Measurements from ENCODE around the gene ARRB1. TPM values are rescaled to one million over a fixed set of nuclear protein-coding genes. Genes with fewer than 3 reads are reported as not detected.

Gene ARRB1
- total RNA-seq, 1 donor: 14.5 TPM

DNA sequence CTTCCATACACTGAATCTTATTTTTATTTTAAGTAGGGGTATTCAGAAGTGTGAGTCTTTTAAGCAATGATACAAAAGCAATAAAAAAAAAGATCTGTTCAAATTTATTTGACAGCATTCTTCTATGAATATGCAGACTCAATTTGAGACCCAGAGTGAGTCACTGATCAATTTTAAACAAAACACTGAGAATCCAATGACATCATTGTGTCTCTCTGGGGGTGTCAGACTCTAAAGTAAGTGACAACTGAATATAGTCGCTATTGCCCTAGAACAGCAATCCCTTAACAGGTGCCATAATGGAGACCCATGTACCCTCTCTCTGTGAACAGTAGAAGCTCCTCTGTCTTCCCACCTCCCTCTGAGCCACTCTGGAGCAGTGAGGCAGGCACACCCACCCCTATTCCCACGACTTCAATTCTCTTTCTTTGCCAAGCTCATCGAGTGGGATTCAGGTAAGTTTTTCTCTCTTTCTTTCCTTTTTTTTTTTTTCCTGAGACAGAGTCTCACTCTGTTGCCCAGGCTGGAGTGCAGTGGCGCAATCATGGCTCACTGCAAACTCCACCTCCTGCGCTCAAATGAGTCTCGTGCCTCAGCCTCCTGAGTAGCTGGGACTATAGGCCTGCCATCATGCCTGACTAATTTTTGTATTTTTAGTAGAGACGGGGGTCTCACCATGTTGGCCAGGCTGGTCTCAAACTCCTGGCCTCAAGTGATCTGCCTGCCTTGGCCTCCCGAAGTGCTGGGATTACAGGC lies 42.8 kb upstream of the ARRB1 start:
- Histone ChIP-seq H3K4me2 (ENCODE audit: insufficient read depth, low read length) (no peak overlapping the region), H3K79me2 (ENCODE audit: insufficient read depth, low read length) (no peaks in the 10 kb centered on the region), H3K4me1 (ENCODE audit: insufficient read depth, low read length) (peaks cover 2% of the 10 kb centered on the region), H3K36me3 (ENCODE audit: insufficient read depth, low read length) (no peaks in the 10 kb centered on the region), H4K20me1 (ENCODE audit: insufficient read depth, low read length) (no peaks in the 10 kb centered on the region), H3K4me3 (ENCODE audit: insufficient read depth, low read length) (no peak overlapping the region), H2AFZ (ENCODE audit: low read length) (no peak overlapping the region), H3K27ac (ENCODE audit: low read depth, low read length) (no peak overlapping the region), H3K9me3 (ENCODE audit: low read depth, low read length) (no peaks in the 10 kb centered on the region), H3K27me3 (ENCODE audit: insufficient read depth, low read length) (no peaks in the 10 kb centered on the region)
- DNase-seq (ENCODE audit: insufficient read length, low spot score, missing footprints): no peak
- TF ChIP-seq, protein P1, sequence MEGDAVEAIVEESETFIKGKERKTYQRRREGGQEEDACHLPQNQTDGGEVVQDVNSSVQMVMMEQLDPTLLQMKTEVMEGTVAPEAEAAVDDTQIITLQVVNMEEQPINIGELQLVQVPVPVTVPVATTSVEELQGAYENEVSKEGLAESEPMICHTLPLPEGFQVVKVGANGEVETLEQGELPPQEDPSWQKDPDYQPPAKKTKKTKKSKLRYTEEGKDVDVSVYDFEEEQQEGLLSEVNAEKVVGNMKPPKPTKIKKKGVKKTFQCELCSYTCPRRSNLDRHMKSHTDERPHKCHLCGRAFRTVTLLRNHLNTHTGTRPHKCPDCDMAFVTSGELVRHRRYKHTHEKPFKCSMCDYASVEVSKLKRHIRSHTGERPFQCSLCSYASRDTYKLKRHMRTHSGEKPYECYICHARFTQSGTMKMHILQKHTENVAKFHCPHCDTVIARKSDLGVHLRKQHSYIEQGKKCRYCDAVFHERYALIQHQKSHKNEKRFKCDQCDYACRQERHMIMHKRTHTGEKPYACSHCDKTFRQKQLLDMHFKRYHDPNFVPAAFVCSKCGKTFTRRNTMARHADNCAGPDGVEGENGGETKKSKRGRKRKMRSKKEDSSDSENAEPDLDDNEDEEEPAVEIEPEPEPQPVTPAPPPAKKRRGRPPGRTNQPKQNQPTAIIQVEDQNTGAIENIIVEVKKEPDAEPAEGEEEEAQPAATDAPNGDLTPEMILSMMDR (IDR thresholded peaks at IDR 0.05; ENCODE audit: extremely low read depth, low read depth, low read length): no peak

DNA sequence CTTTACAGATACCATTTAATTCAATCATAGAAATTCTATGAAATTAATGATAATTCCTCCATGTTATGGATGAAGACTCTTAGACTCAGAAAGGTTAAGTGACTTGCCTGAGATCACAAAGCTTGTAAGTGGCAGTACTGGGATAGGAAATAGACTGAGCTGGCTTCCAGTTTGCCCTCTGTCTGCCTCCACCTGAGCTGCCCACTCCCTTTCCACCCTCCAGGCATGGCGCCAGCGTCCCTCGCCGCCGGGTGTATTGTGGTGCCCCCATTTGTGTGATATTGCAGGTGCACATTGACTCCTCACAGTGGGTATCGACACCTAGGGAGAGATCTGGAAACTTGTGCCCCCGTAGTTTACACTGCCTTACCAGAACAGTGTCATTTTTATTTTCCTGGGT lies 38.5 kb upstream of the ARRB1 start:
- Histone ChIP-seq H3K27me3 (ENCODE audit: insufficient read depth, low read length) (no peaks in the 10 kb centered on the region), H4K20me1 (ENCODE audit: insufficient read depth, low read length) (no peaks in the 10 kb centered on the region), H3K4me3 (ENCODE audit: insufficient read depth, low read length) (no peak overlapping the region), H3K4me1 (ENCODE audit: insufficient read depth, low read length) (peaks cover 16% of the 10 kb centered on the region), H3K9me3 (ENCODE audit: low read depth, low read length) (no peaks in the 10 kb centered on the region), H3K27ac (ENCODE audit: low read depth, low read length) (no peak overlapping the region), H3K79me2 (ENCODE audit: insufficient read depth, low read length) (no peaks in the 10 kb centered on the region), H3K36me3 (ENCODE audit: insufficient read depth, low read length) (no peaks in the 10 kb centered on the region), H3K4me2 (ENCODE audit: insufficient read depth, low read length) (no peak overlapping the region), H2AFZ (ENCODE audit: low read length) (no peak overlapping the region)
- TF ChIP-seq, protein P1 (IDR thresholded peaks at IDR 0.05; ENCODE audit: extremely low read depth, low read depth, low read length): no peak
- DNase-seq (ENCODE audit: insufficient read length, low spot score, missing footprints): no peak

DNA sequence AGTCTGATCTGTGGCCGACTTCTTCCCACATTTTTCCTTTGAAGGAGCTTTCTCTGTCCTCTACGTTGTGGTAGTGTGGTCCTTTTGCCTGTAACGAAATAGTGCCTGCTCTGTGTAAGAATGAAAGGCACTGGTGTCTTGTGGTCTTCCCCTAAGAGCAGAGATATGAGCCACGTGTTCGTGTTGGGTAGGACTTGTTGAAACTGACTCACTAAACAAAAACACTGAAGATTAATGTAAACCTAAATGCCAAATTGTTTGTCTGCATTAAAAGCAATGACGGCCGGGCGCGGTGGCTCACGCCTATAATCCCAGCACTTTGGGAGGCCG lies 37.8 kb upstream of the ARRB1 start:
- no peak overlapping the region for H3K4me3 ChIP-seq (ENCODE audit: insufficient read depth, low read length)
- no peaks in the 10 kb centered on the region for H3K36me3 ChIP-seq (ENCODE audit: insufficient read depth, low read length)
- H3K4me2 ChIP-seq (ENCODE audit: insufficient read depth, low read length): no peak overlapping the region
- TF ChIP-seq, protein P1 (IDR thresholded peaks at IDR 0.05; ENCODE audit: extremely low read depth, low read depth, low read length): no peak
- no peaks in the 10 kb centered on the region for H3K9me3 ChIP-seq (ENCODE audit: low read depth, low read length)
- H3K79me2 ChIP-seq (ENCODE audit: insufficient read depth, low read length): no peaks in the 10 kb centered on the region
- peak overlapping the region; percentile 44 for H2AFZ ChIP-seq (ENCODE audit: low read length)
- no peaks in the 10 kb centered on the region for H3K27me3 ChIP-seq (ENCODE audit: insufficient read depth, low read length)
- no peaks in the 10 kb centered on the region for H4K20me1 ChIP-seq (ENCODE audit: insufficient read depth, low read length)
- no peak for DNase-seq (ENCODE audit: insufficient read length, low spot score, missing footprints)
- no peak overlapping the region for H3K27ac ChIP-seq (ENCODE audit: low read depth, low read length)
- peaks cover 18% of the 10 kb centered on the region for H3K4me1 ChIP-seq (ENCODE audit: insufficient read depth, low read length)

DNA sequence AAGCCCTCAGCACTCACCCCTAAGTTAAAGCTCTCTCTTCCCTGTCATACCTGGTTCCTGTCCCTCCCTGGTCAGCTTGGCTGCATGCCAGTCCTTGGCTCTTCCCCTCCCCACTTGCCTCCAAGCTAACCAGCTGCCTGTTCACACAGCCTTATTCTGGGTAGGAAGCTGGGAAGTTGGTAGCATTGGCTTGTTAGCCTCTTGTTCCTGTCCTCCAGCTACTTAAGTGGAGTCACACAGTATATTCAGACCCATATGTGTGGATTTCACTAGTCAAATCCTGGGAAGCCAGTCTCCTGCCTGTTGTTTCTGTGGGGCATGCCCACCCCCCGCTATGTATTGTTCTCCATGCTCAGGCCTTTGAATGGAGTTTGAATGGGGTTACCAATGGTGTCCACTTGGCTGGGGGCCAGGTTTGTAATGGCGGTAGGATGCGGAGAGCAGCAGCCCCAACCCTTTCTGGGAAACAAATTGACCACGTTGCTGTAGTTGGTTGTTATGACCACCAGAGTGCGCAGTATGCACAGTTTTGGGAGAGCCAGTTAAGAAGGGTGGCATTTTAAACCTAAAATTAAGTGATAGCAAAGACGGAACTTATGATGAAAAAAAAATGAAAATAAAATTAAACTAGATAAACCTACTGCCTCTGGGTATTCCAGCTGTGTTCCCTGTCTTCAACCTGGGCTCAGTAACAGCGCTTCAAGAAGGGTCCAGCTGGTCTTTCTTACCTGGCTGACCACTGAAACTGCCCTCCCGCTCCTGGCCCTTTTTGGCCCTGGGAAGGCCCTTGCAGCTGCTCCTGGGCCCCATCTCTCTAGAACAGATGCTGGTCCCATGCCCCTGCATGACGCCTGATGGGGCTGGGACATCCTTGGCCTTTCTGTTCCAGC lies 37.2 kb upstream of the ARRB1 start:
- Histone ChIP-seq H4K20me1 (ENCODE audit: insufficient read depth, low read length) (no peaks in the 10 kb centered on the region), H3K9me3 (ENCODE audit: low read depth, low read length) (no peaks in the 10 kb centered on the region), H3K4me2 (ENCODE audit: insufficient read depth, low read length) (no peak overlapping the region), H3K27ac (ENCODE audit: low read depth, low read length) (no peak overlapping the region), H2AFZ (ENCODE audit: low read length) (peak overlapping the region; percentile 44), H3K36me3 (ENCODE audit: insufficient read depth, low read length) (no peaks in the 10 kb centered on the region), H3K27me3 (ENCODE audit: insufficient read depth, low read length) (no peaks in the 10 kb centered on the region), H3K79me2 (ENCODE audit: insufficient read depth, low read length) (no peaks in the 10 kb centered on the region), H3K4me3 (ENCODE audit: insufficient read depth, low read length) (no peak overlapping the region), H3K4me1 (ENCODE audit: insufficient read depth, low read length) (peaks cover 18% of the 10 kb centered on the region)
- TF ChIP-seq, protein P1 (IDR thresholded peaks at IDR 0.05; ENCODE audit: extremely low read depth, low read depth, low read length): peak; percentile 89
- DNase-seq (ENCODE audit: insufficient read length, low spot score, missing footprints): no peak
